ENCODE results near the gene IGFBP6.
"Not testable (repeated sequence)": the region's sequence is repeated elsewhere in the genome, so short reads cannot be mapped to it uniquely, and the experiment has no call there.

Gene IGFBP6

GRCh38 chr12:53071591-53072551 is 25.6 kb upstream of the IGFBP6 start:
- peak; percentile 72 for DNase-seq

- DNase-seq: no peak
Observed at GRCh38 chr12:53073881-53074280, 23.6 kb upstream of the IGFBP6 start.

GRCh38 chr12:53074283-53074998 is 23.0 kb upstream of the IGFBP6 start:
- no peak for DNase-seq

GRCh38 chr12:53074999-53075370 is 22.5 kb upstream of the IGFBP6 start:
- DNase-seq: no peak

- DNase-seq: no peak
Observed at GRCh38 chr12:53076461-53076860, 21.0 kb upstream of the IGFBP6 start.

GRCh38 chr12:53077030-53077429 is 20.4 kb upstream of the IGFBP6 start:
- DNase-seq: no peak

- DNase-seq: no peak
Observed at GRCh38 chr12:53078425-53079225, 18.8 kb upstream of the IGFBP6 start.

- DNase-seq: peak; percentile 97
Observed at GRCh38 chr12:53079226-53080117, 18.0 kb upstream of the IGFBP6 start, which contains the start of gene SPRYD3. TSS of gene SPRYD3 (minus strand) at chr12:53079390. CDS start at chr12:53079333, 57 bp downstream.

- no peak for DNase-seq
Observed at GRCh38 chr12:53082637-53083175, 14.8 kb upstream of the IGFBP6 start.

GRCh38 chr12:53086361-53086760 is 11.1 kb upstream of the IGFBP6 start:
- DNase-seq: no peak

GRCh38 chr12:53090105-53090504 is 7.4 kb upstream of the IGFBP6 start:
- DNase-seq: no peak

GRCh38 chr12:53090554-53090953 is 6.9 kb upstream of the IGFBP6 start:
- DNase-seq: no peak

- DNase-seq: no peak
Observed at GRCh38 chr12:53091756-53092155, 5.7 kb upstream of the IGFBP6 start.

GRCh38 chr12:53093777-53094393 is 3.6 kb upstream of the IGFBP6 start:
- no peak for DNase-seq

- no peak for DNase-seq
Observed at GRCh38 chr12:53094394-53094787, 3.1 kb upstream of the IGFBP6 start.

- DNase-seq: not testable (repeated sequence)
Observed at GRCh38 chr12:53094796-53095595, 2.5 kb upstream of the IGFBP6 start.

GRCh38 chr12:53095596-53095895 is 1.9 kb upstream of the IGFBP6 start:
- not testable (repeated sequence) for DNase-seq

GRCh38 chr12:53096089-53096741 is 1.3 kb upstream of the IGFBP6 start:
- peak; percentile 77 for DNase-seq

GRCh38 chr12:53096759-53097158 is 708 bp upstream of the IGFBP6 start:
- no peak for DNase-seq

GRCh38 chr12:53097207-53097563 is 282 bp upstream of the IGFBP6 start:
- peak; percentile 40 for DNase-seq

Measured in fibroblast of upper back skin (primary cell).